Measurements from ENCODE around the gene SIRPB2. TPM values are rescaled to one million over a fixed set of nuclear protein-coding genes. Genes with fewer than 3 reads are reported as not detected.

SIRPB2 gene
- total and polyA plus RNA-seq, 2 of the 4 experiments (the other 2 are of a cell fraction) = not detected

DNA sequence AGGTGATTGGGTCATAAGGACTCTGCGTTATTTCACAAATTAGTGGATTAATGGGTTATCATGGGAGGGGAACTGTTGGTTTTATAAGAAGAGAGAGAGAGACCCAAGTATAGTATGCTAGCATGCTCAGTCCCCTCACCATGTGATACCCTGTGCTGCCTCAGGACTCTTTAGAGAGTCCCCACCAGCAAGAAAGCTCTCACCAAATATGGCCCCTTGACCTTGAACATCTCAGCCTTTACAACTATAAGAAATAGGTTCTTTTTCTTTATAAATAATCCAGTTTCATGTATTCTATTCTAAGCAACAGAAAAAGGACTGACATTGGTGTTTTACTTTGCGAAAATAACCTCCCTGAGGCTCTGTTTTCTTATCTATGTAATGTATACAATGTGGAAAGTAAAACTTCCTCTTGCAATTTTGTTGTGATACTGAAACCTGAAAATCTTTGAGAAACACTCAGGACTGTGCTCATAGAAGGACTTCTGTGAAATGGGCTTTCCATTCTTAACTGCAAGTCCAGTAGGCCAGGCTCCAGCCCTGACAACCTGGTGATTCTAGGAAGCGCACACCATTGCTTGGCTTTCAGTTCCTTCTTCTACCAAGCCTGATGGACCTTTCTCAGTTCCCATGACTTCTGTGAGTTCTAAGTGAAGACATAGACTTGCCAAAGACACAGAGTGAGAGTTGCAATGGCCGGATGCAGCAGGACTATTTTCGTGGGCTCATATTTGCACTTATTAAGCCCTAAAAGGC is 44.4 kb upstream of the SIRPB2 start:
- in situ Hi-C loops (cut with MboI; ENCODE audit: low sequenced_read_pairs) = no loop called here
- no peaks in the 10 kb centered on the region for H3K9me3 ChIP-seq (ENCODE audit: control insufficient read depth, insufficient read depth, low read length)
- CTCF ChIA-PET = no interaction called here
- no peaks in the 10 kb centered on the region for H3K9me1 ChIP-seq (ENCODE audit: insufficient read depth, low read length)
- peaks cover 3% of the 10 kb centered on the region; the same call in 1 of the 2 replicates for H3K27me3 ChIP-seq (ENCODE audit: control insufficient read depth, insufficient read depth, low read length)
- no peak overlapping the region for H3K56ac ChIP-seq (ENCODE audit: extremely low read depth, insufficient read depth, low read length)
- POLR2A ChIA-PET (ENCODE audit: unreplicated experiment) = no interaction called here
- no peak overlapping the region for H2BK5ac ChIP-seq (ENCODE audit: low read depth, low read length, poor library complexity, severe bottlenecking)
- H4K8ac ChIP-seq (ENCODE audit: low read depth in 2 of 2, low read length in 2 of 2) = no peak overlapping the region
- WGBS, 2 experiments (ENCODE audit: extremely low coverage in 2 of 2, insufficient read length in 1 of 2) = no CpG with 5 or more reads among the region's 5 CpGs
- H3K23ac ChIP-seq (ENCODE audit: low read depth, low read length) = no peak overlapping the region
- no peak overlapping the region for H3K4me3 ChIP-seq (ENCODE audit: insufficient read depth, low read depth, low read length)
- H2BK20ac ChIP-seq (ENCODE audit: low read depth, low read length) = no peak overlapping the region
- H3K36me3 ChIP-seq (ENCODE audit: control insufficient read depth, insufficient read depth, low read length) = no peaks in the 10 kb centered on the region
- H4K91ac ChIP-seq (ENCODE audit: insufficient read depth, low read depth, low read length) = no peak overlapping the region
- dilution Hi-C loops (cut with HindIII; ENCODE audit: low sequenced_read_pairs, unreplicated experiment) = no loop called here
- DNase-seq (no peak), ATAC-seq (ENCODE audit: low read depth) (no peak)
- H4K5ac ChIP-seq (ENCODE audit: low read depth, low read length) = no peak overlapping the region
- intact Hi-C loops (cut with micrococcal nuclease) = no loop called here
- no peak overlapping the region for H2AK5ac ChIP-seq (ENCODE audit: low read depth, low read length)
- no peak overlapping the region for H3K4ac ChIP-seq (ENCODE audit: low read depth, low read length)
- no peak overlapping the region for H2AFZ ChIP-seq (replicated peaks; ENCODE audit: low read length, poor library complexity)
- no peaks in the 10 kb centered on the region for H4K20me1 ChIP-seq (ENCODE audit: insufficient read depth, low read length)
- no peak overlapping the region for H2AK9ac ChIP-seq (replicated peaks; ENCODE audit: low read depth, low read length, poor library complexity)
- no TSS peak for BruUV-seq (replicated peaks)
- no peak overlapping the region for H2BK120ac ChIP-seq (ENCODE audit: low read depth, low read length)
- no peak overlapping the region for H2BK15ac ChIP-seq (ENCODE audit: low read depth, low read length)
- no peak overlapping the region for H3K18ac ChIP-seq (ENCODE audit: low read depth, low read length)
- no peaks in the 10 kb centered on the region for H3K4me1 ChIP-seq (ENCODE audit: control insufficient read depth, insufficient read depth, low read length)
- H3K27ac ChIP-seq (ENCODE audit: insufficient read depth, low read length) = no peak overlapping the region
- no peak overlapping the region for H3K4me2 ChIP-seq (ENCODE audit: low read depth, low read length)
- H3K9ac ChIP-seq (ENCODE audit: low read depth, low read length) = no peak overlapping the region
- no peak for TF ChIP-seq CHD1 (IDR thresholded peaks at IDR 0.05; ENCODE audit: low read depth, low read length)
- no peak for TF ChIP-seq RCOR1 (IDR thresholded peaks at IDR 0.05; ENCODE audit: insufficient replicate concordance, low read length)
- no peaks in the 10 kb centered on the region for H3K79me1 ChIP-seq (ENCODE audit: low read depth in 1 of 2, low read length in 2 of 2)
- H3K14ac ChIP-seq (replicated peaks; ENCODE audit: low read depth, low read length) = no peak overlapping the region
